Parathyroid adenoma (tissue), 2 donors: ENCODE data around the gene NDUFA5.

Source experiments
- H2AFZ ChIP-seq: fragments of 300-600 bp; sonication (generic); one replicate; pipeline ENCODE4 v1.7.0; 2017; ENCODE audit warnings: antibody characterized with exemption, mild to moderate bottlenecking
- H3K27ac ChIP-seq: fragments of 300-600 bp; sonication (generic); one replicate; pipeline ENCODE4 v1.7.0; 2017
- H3K27me3 ChIP-seq: fragments of 300-600 bp; sonication (generic); one replicate; pipeline ENCODE4 v1.7.0; 2017; ENCODE audit warnings: low read length; ENCODE audit not compliant: control insufficient read depth, insufficient read depth
- H3K36me3 ChIP-seq: fragments of 300-600 bp; sonication (generic); one replicate; pipeline ENCODE4 v1.7.0; 2017; ENCODE audit warnings: low read length; ENCODE audit not compliant: control insufficient read depth, insufficient read depth
- H3K4me1 ChIP-seq: fragments of 300-600 bp; sonication (generic); one replicate; pipeline ENCODE4 v1.7.0; 2017; ENCODE audit warnings: control low read depth
- H3K4me2 ChIP-seq: fragments of 300-600 bp; sonication (generic); one replicate; pipeline ENCODE4 v1.7.0; 2017; ENCODE audit warnings: low read length
- H3K4me3 ChIP-seq: fragments of 300-600 bp; sonication (generic); one replicate; pipeline ENCODE4 v1.7.0; 2017; ENCODE audit warnings: low read depth, low read length
- H3K79me2 ChIP-seq: fragments of 300-600 bp; sonication (generic); one replicate; pipeline ENCODE4 v1.7.0; 2017; ENCODE audit warnings: control low read depth
- H3K9ac ChIP-seq: fragments of 300-600 bp; sonication (generic); one replicate; pipeline ENCODE4 v1.7.0; 2017; ENCODE audit warnings: mild to moderate bottlenecking
- H3K9me3 ChIP-seq: fragments of 300-600 bp; sonication (generic); one replicate; pipeline ENCODE4 v1.7.0; 2017; ENCODE audit warnings: low read length; ENCODE audit not compliant: control insufficient read depth
- TF ChIP-seq, protein P1 (sequence below): fragments of 300-600 bp; sonication (generic); IDR thresholded peaks from one replicate; pipeline ENCODE4 v1.7.0; 2017; ENCODE audit warnings: antibody characterized with exemption, mild to moderate bottlenecking
- donor health status: primary hyperparathyroidism.

The NDUFA5 gene

DNA sequence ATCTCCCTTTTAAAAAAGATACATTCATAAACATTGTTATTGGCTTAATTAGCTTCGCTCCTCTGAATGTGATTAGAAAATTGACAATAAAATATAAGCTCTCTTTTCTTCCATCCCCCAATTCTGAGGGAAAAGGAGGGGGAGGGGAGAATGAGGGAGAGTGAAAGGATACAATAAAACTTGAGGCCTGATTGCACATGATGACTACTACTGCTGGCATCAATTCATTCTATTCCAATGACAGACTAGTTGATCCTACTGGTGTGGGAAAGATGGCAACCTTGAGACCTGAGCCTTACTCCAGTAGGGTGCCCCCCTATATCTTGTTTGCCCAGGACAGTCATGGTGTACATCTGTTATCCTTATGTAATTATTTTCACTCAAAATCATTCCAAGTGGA is 18.7 kb downstream of the NDUFA5 start:
- Histone ChIP-seq H3K9ac (no peak overlapping the region), H3K27me3 (no peaks in the 10 kb centered on the region), H3K4me2 (no peak overlapping the region), H3K79me2 (no peaks in the 10 kb centered on the region), H3K36me3 (no peaks in the 10 kb centered on the region), H2AFZ (no peak overlapping the region), H3K4me3 (no peak overlapping the region), H3K4me1 (no peaks in the 10 kb centered on the region), H3K27ac (no peak overlapping the region), H3K9me3 (no peaks in the 10 kb centered on the region)
- TF ChIP-seq, protein P1, sequence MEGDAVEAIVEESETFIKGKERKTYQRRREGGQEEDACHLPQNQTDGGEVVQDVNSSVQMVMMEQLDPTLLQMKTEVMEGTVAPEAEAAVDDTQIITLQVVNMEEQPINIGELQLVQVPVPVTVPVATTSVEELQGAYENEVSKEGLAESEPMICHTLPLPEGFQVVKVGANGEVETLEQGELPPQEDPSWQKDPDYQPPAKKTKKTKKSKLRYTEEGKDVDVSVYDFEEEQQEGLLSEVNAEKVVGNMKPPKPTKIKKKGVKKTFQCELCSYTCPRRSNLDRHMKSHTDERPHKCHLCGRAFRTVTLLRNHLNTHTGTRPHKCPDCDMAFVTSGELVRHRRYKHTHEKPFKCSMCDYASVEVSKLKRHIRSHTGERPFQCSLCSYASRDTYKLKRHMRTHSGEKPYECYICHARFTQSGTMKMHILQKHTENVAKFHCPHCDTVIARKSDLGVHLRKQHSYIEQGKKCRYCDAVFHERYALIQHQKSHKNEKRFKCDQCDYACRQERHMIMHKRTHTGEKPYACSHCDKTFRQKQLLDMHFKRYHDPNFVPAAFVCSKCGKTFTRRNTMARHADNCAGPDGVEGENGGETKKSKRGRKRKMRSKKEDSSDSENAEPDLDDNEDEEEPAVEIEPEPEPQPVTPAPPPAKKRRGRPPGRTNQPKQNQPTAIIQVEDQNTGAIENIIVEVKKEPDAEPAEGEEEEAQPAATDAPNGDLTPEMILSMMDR = no peak

DNA sequence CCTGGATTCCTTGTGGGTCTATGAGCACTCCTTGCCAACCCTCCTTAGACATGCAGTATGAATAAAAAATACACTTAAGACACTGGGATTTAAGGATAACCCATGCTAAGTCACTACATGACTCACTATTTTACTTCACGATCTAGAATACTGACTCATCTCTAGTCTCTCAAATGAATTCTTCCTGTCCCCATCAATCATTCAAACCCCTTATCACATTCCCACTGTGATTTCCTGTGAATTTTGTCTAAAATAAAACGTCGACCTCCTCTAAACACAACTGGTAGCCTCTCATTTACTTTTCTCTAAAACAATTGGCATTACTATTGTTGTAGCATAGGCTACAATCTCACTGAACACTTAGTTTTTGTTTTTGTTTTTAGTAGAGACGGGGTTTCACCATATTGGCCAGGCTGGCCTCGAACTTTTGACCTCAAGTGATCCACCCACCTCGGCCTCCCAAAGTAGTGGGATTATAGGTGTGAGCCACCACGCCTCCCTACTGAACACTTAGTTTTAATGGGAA is 19.4 kb downstream of the NDUFA5 start:
- Histone ChIP-seq H3K4me2 (no peak overlapping the region), H3K36me3 (no peaks in the 10 kb centered on the region), H3K79me2 (no peaks in the 10 kb centered on the region), H3K9me3 (no peaks in the 10 kb centered on the region), H3K4me1 (no peaks in the 10 kb centered on the region), H3K9ac (no peak overlapping the region), H2AFZ (no peak overlapping the region), H3K27ac (no peak overlapping the region), H3K4me3 (no peak overlapping the region), H3K27me3 (no peaks in the 10 kb centered on the region)
- TF ChIP-seq, protein P1 = no peak

DNA sequence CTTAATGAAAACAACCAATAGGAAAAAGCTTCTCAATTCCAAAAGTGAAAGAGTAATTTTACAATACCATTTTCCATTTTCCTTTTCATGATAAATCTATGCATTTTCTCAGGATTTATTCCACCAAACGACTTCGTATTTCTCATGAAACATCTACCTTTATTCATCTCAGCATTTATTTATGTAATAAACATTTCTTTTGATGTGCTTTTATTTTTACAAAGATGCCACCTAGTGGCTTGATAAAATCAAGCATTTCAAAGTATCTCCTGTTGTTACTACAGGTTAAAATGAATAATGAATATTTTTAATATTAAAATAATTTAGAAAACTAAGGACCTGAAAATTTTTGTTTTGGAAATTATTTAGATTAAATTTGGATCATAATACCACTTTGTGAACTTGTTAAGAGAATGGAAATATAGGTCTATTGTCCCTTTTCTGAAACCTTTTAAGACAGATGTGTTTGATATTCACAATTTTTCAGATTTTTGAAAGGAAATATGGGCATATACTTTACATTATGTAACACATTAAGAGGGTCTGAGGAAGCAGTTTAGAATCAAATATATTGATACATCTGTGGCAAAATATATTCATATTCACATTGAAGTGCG is 20.5 kb downstream of the NDUFA5 start:
- Histone ChIP-seq H3K36me3 (no peaks in the 10 kb centered on the region), H3K9me3 (no peaks in the 10 kb centered on the region), H3K4me3 (no peak overlapping the region), H2AFZ (no peak overlapping the region), H3K4me1 (no peaks in the 10 kb centered on the region), H3K79me2 (no peaks in the 10 kb centered on the region), H3K9ac (no peak overlapping the region), H3K27me3 (no peaks in the 10 kb centered on the region), H3K4me2 (no peak overlapping the region), H3K27ac (no peak overlapping the region)
- TF ChIP-seq, protein P1 = peak; percentile 51

DNA sequence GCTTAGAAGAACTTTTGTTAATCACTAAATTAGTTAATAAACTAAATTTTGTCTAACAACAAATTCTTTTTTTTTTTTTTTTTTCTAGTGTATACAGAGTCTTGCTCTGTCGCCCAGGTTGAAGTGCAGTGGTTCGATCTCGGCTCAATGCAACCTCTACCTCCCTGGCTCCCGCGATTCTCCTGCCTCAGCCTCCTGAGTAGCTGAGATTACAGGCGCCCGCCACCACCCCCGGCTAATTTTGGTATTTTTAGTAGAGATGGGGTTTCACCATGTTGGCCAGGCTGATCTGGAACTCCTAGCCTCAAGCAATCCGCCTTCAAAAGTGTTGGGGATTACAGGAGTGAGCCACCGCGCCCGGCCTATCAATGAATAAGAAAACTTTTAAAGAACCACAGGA is 22.1 kb downstream of the NDUFA5 start:
- peak overlapping the region; percentile 82 for H3K27ac ChIP-seq
- peak overlapping the region; percentile 94 for H3K4me3 ChIP-seq
- no peak overlapping the region for H3K9ac ChIP-seq
- no peaks in the 10 kb centered on the region for H3K9me3 ChIP-seq
- H3K4me1 ChIP-seq = no peaks in the 10 kb centered on the region
- no peaks in the 10 kb centered on the region for H3K36me3 ChIP-seq
- TF ChIP-seq, protein P1 = no peak
- no peaks in the 10 kb centered on the region for H3K79me2 ChIP-seq
- H3K4me2 ChIP-seq = no peak overlapping the region
- H2AFZ ChIP-seq = peak overlapping the region; percentile 54
- no peaks in the 10 kb centered on the region for H3K27me3 ChIP-seq
